Measurements from ENCODE around the gene TREX2.

Gene TREX2

GRCh38 chrX:153469811-153470410 lies 24.1 kb upstream of the TREX2 start:
- peak overlapping the region; percentile 64 for H3K4me3 ChIP-seq (ENCODE audit: low read depth, low read length)
- TF ChIP-seq CTCF (IDR thresholded peaks at IDR 0.05; ENCODE audit: low read depth, low read length): no peak

- no peak for TF ChIP-seq CTCF (IDR thresholded peaks at IDR 0.05; ENCODE audit: low read depth, low read length)
Measured at GRCh38 chrX:153468008-153468580, 22.2 kb upstream of the TREX2 start.

GRCh38 chrX:153465691-153466380 lies 20.0 kb upstream of the TREX2 start:
- no peak for TF ChIP-seq CTCF (IDR thresholded peaks at IDR 0.05; ENCODE audit: low read depth, low read length)
- H3K4me3 ChIP-seq (ENCODE audit: low read depth, low read length): no peak overlapping the region

More at GRCh38 chrX:153468008-153468580, 22.2 kb upstream of the TREX2 start:
- no peak overlapping the region for H3K4me3 ChIP-seq (ENCODE audit: low read depth, low read length)

GRCh38 chrX:153464116-153464515 lies 18.3 kb upstream of the TREX2 start:
- no peak for TF ChIP-seq CTCF (IDR thresholded peaks at IDR 0.05; ENCODE audit: low read depth, low read length)
- no peak overlapping the region for H3K4me3 ChIP-seq (ENCODE audit: low read depth, low read length)

- no peak for TF ChIP-seq CTCF (IDR thresholded peaks at IDR 0.05; ENCODE audit: low read depth, low read length)
- no peak overlapping the region for H3K4me3 ChIP-seq (ENCODE audit: low read depth, low read length)
Measured at GRCh38 chrX:153463556-153463955, 17.7 kb upstream of the TREX2 start.

GRCh38 chrX:153463031-153463430 lies 17.2 kb upstream of the TREX2 start:
- no peak for TF ChIP-seq CTCF (IDR thresholded peaks at IDR 0.05; ENCODE audit: low read depth, low read length)
- no peak overlapping the region for H3K4me3 ChIP-seq (ENCODE audit: low read depth, low read length)

- H3K4me3 ChIP-seq (ENCODE audit: low read depth, low read length): no peak overlapping the region
- no peak for TF ChIP-seq CTCF (IDR thresholded peaks at IDR 0.05; ENCODE audit: low read depth, low read length)
Measured at GRCh38 chrX:153462291-153462690, 16.4 kb upstream of the TREX2 start.
